Fibroblast of villous mesenchyme (primary cell): Measurements from ENCODE around the gene FURIN. TPM values are rescaled to one million over a fixed set of nuclear protein-coding genes. Genes with fewer than 3 reads are reported as not detected.
A peak's percentile ranks its signal among the peaks of the same experiment; 100 is the strongest.

Source experiments
- DNase-seq: peaks from one replicate; pipeline ENCODE4 v3.0.0-alpha.2; 2010; ENCODE audit warnings: low read depth
- H3K4me3 ChIP-seq: 2 replicates; pipeline ENCODE4 v1.5.1; 2011; ENCODE audit warnings: low read depth, mild to moderate bottlenecking, low read length
- CTCF ChIP-seq: IDR thresholded peaks from 2 replicates; pipeline ENCODE4 v1.5.1; 2012; ENCODE audit warnings: low read depth, mild to moderate bottlenecking, low read length; ENCODE audit not compliant: insufficient read depth
- total RNA-seq: library from RNA; depleted of rRNA; stranded (reverse); fragments of >200 nt; gene quantifications from 2 replicates; pipeline ENCODE4 v1.2.3, GENCODE V29; 2012

FURIN gene
- total RNA-seq, 1 donor = 38.4 TPM

- no peak overlapping the region for H3K4me3 ChIP-seq
- no peak for DNase-seq
- no peak for TF ChIP-seq CTCF
These were observed 11.5 kb downstream of the FURIN start for GRCh38 chr15:90879730-90880366.

- H3K4me3 ChIP-seq = no peak overlapping the region
- TF ChIP-seq CTCF = no peak
- no peak for DNase-seq
These were observed 12.2 kb downstream of the FURIN start for GRCh38 chr15:90880381-90881145.

- DNase-seq = no peak
- H3K4me3 ChIP-seq = no peak overlapping the region
- TF ChIP-seq CTCF = no peak
These were observed 13.0 kb downstream of the FURIN start for GRCh38 chr15:90881181-90881977.

GRCh38 chr15:90881978-90882721 lies 13.8 kb downstream of the FURIN start:
- no peak overlapping the region for H3K4me3 ChIP-seq
- no peak for DNase-seq
- TF ChIP-seq CTCF = no peak

GRCh38 chr15:90882781-90883525 lies 14.6 kb downstream of the FURIN start:
- TF ChIP-seq CTCF = no peak
- H3K4me3 ChIP-seq = no peak overlapping the region
- no peak for DNase-seq

GRCh38 chr15:90883526-90883975 lies 15.2 kb downstream of the FURIN start:
- no peak for TF ChIP-seq CTCF
- DNase-seq = no peak
- H3K4me3 ChIP-seq = peak overlapping the region; percentile 62
